GM18520 (cell line): Measurements from ENCODE around the gene DENND2D.
"Not testable (repeated sequence)": the region's sequence is repeated elsewhere in the genome, so short reads cannot be mapped to it uniquely, and the experiment has no call there.

Experiments used
- ATAC-seq: cut with Tn5 transposase; IDR thresholded peaks from one replicate; pipeline ENCODE4 v1.9.1; 2021; ENCODE audit not compliant: unreplicated experiment

Gene DENND2D

DNA sequence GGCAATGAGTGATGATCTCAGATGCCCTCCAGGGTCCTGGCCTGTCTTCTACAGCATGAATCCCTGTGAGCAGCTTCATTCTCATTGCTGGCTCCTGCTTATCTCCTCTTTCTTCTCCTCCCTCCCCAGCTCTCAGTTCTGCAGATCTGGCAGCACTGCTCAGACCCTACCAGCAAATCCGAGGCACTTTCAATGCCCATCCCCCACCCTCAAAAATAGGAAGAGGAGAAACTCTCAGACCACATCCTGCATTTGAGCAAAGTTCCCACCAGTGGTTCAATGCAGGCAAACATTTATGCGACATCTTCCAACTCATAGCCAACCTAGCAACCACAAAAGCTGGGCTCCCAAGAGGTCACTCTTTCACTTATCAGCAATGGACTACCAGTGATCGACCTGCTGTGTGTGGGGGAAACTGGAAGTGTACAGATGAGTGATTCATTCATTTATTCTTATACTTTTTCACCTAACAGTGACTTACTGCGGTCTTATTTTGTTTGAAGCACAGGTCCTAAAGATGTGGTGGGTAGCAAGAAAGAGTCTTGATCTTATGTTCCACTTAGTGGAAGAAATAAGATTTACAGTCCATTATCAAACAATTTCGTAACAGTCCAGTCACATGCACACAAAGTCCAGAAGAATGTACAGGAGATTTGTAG is 21.3 kb upstream of the DENND2D start:
- peak; percentile 55 for ATAC-seq

DNA sequence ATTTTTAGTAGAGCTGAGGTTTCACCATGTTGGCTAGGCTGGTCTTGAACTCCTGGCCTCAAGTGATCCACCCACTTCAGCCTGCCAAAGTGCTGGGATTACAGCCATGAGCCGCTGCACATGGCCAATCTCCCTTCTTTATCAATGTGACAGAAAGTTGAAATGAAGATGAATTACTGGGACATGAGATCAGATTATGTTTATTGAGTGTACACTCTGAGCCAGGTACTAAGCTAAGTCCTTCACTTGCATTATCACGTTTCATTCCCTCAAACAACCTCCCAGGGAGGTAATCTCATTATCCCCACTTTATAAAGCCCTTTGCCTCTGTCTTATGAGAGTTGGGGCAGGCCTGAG is 20.8 kb upstream of the DENND2D start:
- ATAC-seq = no peak

DNA sequence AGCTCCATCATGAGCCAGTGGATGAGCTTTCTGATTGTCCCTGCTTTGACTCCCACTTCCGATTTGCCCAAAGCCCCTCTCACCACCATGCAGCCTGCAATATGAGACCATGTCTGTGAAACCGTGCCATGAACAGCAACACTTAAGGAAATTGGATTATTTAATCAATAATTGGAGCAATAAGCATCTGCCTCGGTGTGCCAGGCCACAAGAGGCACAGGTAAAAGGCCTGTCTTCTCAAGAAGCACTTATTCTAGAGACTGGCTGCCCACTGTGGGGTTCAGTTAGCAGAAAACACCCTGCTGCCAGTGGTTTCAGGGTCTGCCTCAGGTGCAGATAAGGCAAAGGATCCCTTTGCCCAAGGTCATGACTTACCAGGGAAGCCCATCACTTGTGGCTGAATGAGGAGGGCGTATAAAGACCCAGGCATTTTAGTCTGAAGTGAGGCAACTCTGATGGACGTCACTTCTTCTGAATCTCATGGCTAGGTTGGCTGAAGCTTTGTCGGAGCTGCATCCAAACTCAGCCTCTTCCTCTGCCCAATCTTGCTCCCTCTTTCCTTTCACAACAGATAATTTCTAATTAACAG is 19.9 kb upstream of the DENND2D start:
- ATAC-seq = no peak

DNA sequence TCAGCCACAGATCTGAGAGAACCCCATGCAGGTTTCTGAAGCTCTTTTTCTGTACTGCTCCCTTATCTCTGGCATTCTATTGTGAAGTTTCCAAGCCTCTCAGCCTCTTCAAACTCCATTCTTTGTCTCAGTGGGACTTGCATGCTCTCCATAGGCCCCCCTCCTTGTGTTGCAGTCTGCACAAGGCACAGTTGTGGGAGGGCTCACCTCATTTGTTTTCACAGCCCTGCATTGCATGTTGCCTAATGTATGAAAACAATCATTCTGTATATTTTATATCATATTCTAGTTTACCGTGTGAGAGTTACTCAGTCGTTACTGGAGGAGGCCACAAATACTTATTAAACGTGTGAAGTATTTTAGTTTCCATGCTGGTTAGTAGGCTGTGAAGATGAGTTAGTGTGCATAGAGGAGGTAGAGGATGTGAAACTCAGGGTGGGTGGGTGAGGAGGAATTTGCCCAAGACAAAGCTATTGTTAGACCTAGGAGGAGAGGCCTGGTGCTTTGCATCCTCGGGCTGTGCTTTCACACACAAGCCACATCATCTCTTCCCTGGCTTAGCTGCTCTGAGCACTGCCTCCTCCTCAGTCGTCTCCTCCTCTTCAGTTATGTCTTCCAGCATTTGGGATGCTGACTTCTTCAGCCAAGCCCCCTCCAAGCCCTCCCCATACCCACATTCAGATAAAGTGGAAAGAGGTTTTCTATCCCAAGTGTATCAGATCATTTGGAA is 19.3 kb upstream of the DENND2D start:
- ATAC-seq = peak; percentile 23

DNA sequence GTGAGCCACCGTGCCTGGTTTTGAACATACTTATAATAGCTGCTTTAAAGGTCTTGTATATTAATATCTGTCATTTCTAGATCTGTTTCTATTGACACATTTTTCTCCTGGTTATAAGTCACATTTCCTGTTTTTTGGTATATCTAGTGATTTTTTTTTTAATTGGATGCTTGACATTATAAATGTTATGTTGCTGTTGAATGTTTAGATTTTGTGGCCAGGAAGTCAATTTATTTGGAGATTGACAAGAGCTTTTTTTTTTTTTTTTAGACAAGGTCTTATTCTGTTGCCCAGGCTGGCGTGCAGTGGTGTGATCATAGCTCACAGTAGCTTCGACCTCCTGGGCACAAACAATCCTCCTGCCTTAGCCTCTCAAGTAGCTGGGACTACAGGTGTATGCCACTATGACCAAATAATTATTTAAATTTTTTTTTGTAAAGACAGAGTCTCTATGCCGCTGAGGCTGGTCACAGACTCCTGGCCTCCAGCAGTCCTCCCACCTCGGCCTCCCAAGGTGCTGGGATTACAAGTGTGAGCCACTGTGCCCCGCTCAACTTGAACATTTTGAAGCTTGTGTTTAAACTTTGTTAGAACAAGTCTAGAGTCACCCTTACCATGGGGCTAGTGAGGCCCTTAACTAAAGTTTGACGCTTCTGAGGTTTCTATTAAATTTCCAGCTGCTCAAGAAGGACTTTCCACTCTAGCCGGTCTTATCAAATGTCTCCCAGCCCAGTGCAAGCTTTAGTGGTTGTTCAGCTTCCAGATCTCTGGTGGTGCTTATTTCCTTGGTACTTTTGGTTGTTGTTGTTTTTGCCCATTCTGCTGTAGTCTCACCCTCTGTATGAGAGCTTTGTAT is 18.5 kb upstream of the DENND2D start:
- no peak for ATAC-seq

DNA sequence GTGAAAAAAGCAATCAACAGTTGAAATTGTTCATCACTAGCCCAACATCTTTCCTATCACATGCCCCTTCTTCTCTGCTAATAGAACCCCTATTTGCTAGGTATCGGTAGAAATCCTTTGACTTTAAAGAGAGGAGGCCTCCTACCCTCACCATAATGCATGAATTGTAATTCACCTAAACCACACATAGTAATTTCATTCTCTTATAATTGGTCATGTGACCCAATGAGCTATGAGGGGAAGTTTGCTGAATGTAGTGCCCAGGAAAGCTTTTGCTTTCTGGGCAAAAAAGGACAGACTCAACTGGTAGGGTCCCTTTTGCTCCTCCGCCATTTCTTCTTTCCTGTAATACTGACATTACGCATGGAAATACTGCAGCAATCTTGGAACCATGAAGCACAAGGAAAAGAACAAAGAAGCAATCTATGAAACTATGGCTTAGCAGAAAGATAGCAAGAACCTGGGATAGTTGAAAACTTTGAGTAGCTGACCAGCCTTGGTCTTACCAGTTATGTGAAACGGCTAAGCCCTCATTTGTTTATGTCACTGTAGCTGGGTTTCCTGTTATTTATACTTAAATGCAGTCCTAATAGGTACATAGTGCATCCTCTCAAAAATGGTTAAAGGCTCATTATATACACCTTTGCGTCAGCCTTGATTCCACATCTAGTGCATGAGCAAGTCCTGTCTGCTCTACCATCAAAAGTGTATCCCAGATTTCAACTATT is 16.9 kb upstream of the DENND2D start:
- ATAC-seq = no peak

DNA sequence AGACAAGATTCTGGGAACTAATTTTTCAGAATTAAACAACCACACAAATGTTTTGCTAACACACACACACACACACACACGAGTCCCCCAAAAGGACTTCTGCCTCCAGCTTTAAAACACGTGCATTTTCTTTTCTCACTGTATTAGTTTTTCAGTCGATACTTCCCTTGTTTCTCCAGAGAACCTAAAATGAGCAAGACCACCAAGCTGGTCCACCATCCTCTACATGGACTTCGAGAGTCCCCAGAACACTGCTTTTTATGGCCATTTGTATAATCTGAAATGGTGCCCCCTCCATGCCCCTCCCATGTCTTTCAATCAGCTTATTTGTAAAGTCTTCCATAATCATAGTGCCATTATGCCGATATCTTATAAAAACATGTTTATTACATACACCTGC is 16.3 kb upstream of the DENND2D start:
- ATAC-seq = no peak

DNA sequence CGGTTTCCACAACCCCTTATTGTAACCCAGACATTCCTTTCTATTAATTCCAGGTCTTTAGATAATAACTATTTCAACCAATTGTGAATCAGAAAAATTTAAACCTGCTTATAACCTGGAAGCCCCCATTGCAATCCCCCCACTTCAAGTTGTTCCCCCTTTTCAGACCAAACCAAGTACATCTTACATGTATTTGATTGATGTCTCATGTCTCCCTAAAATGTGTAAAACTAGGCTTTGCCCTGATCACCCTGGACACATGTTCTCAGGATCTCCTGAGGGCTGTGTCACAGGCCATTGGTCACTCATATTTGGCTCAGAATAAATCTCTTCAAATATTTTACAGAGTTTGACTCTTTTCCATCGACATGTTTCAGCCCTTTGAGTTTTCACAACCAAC is 14.8 kb upstream of the DENND2D start:
- not testable (repeated sequence) for ATAC-seq

DNA sequence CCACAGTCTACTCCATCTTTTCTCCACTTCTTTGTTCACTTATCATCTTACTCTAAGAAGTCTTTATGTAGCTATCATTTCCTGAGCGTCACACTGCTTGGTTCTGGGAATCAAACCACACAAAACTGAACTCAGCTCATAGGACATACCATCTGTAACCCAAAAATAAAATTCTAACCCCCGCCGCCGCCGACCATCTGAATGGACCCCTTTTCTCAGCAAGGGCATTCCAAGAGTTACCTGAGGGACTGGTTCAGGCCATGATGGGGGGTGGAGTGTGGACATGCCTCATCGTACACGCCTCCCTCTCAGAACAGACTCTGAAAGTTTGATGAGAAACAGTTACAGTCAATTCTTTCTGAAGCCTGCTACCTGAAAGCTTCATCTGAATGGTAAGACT is 14.4 kb upstream of the DENND2D start:
- no peak for ATAC-seq

DNA sequence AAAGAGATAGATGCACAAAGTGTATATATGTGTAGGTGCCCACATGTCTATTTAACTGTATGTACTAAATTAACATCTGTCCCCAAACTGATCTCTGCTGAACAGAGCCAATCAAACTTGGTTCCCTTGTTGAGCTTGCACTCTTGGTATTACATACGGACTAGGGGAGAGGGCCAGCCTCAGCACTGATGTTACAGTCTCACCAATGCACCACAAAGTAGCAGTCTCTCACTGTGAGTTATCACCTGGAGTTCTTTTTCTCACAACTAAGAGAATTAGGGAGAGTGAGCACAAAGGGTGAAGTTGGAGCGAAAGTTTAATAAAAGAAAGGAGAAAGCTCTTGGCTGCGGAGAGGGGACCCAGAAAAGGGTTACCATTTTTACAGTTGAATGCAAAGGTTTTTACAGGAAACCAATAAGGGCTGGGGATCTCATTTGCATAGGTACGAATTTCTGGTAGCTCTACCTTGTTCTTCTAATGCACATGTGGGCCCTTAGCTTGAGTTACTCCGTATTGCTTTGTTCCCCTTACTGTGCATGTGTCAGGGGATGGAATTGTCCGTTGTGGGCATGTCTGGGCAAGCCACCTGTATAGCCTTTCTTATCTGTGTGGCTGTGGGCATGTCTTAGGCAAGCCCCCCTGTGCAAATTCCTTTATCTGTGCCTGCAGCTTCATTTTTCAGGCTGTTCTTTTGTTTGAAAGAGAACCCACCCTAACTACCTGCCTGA is 13.8 kb upstream of the DENND2D start:
- ATAC-seq = no peak

DNA sequence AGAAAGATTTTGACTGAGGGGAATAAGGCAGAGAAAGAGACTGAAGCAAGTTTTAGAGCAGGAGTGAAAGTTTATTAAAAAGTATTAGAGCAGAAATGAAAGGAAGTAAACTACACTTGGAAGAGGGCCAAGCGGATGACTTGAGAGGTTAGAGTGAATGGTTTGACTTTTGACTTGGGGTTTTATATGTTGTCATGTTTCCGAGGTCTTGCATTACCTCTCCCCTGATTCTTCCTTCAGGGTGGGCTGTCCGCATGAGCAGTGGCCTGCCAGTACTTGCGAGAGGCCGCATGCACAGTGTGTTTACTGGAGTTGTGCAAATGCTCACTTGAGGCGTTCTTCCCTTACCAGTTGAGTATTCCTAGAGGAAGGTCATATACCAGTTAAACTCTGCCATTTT is 13.0 kb upstream of the DENND2D start:
- ATAC-seq = no peak

DNA sequence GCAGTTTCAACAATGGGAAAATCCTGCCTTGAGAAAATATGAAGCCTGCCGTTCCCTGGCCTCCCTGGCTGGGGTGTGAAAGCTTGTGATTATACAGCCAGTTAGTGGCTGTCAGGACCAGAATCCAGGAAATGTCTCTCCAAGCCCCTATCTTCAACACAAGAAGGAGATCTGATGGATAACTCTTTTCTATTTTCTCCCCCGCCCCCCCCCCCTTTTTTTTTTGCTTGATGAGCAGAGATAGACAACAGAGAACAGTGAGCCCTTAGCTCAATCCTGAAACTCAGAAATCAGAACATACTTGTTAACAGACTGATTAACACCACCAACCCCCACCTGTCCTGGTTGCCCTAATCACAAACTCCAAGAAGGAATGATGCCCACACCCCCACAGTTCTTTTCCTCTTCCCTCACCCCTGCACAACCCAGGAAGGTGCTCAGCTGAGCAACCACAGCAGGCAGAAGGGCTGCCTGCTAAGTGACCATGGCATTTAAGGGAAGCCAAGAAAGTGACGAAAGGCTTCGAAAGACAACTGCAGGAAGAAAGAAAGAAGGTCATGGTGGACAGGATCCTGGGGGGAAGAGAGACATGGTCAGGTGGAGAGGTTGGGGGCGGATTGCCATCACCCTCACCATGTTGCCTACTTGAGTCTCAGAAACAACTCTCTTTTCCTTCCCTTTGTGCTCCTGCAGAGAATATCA is 12.3 kb upstream of the DENND2D start:
- ATAC-seq = no peak

DNA sequence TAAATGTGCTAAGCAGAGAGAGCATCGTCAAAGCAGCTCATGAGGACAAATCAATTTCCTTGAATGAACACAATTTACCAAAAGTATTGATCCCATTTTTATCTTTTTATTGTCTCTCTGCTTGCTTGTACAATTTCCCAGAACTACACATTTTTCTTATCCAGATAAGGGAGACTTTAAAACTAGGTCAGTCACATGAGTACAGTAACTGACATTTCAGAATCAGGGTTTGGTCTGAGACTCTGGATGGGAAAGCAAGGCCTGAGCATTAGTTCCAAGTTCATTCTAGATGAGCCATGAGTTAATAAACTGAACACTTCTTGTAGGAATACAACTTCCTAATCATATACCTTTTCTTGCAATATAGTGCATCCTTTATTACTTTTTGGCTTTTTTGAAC is 11.5 kb upstream of the DENND2D start:
- ATAC-seq = no peak

DNA sequence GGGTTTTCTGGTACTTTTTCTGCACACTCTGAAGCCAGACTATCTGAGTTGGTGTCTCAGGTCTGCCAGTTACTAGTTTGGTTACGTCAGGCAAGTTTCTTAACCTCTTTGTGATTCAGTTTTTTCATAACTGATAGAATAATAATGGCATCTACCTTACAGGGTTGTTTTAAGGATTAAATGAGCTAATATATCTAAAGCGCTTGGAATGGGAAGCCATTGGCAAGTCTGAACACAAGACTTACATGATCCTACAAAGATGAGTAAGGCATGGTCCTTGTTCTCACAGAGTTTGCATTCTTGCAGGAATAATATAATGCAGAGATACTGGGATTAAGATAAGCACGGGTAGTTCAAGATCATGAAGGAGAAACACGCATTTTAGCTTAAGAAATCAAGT is 9.2 kb upstream of the DENND2D start:
- ATAC-seq = no peak

DNA sequence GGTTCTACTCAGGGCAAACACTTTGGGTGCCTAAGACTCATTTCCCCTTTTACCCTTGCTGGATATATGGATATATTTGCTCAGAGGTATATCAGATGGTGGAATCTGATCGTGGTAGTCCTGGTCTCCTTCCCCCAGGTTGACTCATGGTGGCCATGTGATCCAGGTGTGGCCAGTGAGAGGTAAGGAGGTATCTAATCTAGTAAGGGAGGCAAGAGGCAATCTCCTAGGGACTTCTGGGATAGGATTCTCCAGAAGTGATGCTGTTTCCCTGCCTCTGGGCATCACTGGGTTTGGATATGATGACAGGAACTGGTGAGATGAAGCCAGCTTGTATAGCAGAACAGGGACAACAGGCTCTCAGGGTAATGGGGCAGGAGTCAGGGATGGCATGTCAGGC is 8.5 kb upstream of the DENND2D start:
- no peak for ATAC-seq

DNA sequence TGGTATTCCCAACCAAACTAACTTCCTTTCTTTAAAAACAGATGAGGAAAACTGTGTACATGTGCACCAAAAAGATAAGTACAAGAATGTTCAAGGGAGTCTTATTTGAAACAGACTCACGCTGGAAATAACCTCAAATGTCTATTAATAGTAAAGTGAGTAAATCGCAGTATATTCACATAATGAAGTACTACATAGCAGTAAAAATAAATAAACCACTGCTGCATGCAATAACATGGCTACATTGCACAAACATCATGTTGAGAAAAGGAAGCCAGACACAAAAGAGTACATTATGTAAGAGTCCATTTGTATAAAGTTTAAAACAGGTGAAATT is 5.2 kb upstream of the DENND2D start:
- no peak for ATAC-seq

DNA sequence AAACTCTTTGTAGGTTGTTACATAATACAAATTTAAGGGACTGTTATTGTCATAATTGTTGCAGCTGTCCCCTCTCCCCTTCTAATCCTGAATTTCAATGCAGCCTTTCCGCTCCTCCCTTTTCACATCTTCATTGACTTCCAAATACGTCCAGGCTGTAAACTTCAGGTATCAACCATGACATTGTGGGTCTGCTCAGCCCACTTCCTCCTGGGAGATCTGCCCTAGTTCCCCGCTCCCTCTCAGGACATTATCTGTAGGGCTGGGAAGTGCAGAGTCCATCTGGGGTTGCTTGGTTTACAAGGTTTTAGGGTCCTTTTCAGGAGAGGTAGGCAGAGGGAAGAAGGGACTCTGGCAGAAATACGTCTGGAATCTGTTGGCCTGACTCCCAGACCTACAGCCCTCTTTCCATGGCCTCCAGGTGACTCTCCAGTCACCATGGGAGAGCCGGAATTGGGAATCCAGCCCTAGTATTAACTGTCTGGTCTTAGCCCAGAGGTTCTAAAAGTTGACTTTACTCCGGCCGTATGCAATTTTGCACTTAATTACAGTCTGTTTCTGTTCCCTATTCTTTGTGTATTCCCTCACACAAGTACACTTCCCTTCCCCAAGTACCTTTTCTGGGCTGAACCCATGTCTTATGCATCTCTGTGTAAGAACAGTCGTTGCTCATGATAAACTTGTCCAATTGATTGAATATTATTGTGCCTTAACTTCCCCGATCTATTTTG is 4.7 kb upstream of the DENND2D start:
- no peak for ATAC-seq

DNA sequence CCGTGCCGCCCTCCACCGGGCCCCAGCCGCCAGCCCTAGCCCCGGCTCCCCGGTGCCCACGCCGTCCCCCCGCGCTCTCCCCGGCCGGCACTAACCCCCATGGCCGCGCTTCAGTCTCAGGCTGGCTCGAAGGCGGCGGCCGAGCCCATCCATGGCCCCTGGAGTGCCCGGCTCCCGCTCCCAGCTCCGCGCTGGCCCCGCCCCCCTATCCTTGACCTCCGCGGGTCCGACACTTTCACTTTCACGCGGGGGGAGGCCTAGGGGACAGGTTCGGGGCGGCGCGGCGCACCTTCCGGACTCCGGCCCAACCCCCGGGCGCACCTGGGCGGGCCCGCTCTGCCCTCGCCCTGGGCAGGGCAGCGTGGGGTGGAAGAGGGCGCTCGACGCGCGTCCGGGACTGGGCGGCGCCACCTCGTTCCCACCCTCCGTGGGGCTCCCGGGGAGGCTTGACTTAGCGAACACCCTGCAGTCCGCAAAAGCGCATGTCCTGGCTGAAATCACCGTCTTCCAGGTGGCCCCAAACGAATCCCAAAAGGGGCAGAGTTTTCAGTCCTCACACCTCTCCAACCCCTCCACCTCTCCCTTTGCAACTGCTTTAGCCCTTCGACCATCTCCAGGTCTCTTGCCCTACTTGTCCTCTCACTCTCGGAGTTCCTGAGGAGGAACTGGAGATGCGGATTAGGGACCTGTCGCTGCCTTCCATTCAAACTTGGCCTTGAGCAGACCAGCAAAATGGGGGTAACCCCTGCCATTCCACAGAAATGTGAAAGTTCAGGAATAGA is 3.9 kb upstream of the DENND2D start:
- ATAC-seq = peak; percentile 57
